NCI-H1694 (cell line): ENCODE measurements around the gene EMB.
"Not testable (repeated sequence)": the region's sequence is repeated elsewhere in the genome, so short reads cannot be mapped to it uniquely, and the experiment has no call there.

Source experiments
- DNase-seq: peaks from one replicate; lab custom pipeline; 2025; lab: John Stamatoyannopoulos, UW

EMB gene

DNA sequence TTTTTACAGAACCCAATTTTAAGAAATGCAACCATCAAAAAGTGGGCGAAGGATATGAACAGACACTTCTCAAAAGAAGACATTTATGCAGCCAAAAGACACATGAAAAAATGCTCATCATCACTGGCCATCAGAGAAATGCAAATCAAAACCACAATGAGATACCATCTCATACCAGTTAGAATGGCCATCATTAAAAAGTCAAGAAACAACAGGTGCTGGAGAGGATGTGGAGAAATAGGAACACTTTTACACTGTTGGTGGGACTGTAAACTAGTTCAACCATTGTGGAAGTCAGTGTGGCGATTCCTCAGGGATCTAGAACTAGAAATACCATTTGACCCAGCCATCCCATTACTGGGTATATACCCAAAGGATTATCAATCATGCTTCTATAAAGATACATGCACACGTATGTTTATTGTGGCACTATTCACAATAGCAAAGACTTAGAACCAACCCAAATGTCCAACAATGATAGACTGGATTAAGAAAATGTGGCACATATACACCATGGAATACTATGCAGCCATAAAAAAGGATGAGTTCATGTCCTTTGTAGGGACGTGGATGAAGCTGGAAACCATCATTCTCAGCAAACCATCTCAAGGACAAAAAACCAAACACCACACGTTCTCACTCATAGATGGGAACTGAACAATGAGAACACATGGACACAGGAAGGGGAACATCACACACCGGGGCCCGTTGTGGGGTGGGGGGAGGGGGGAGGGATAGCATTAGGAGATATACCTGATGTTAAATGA lies 19.7 kb downstream of the EMB start:
- DNase-seq = not testable (repeated sequence)

DNA sequence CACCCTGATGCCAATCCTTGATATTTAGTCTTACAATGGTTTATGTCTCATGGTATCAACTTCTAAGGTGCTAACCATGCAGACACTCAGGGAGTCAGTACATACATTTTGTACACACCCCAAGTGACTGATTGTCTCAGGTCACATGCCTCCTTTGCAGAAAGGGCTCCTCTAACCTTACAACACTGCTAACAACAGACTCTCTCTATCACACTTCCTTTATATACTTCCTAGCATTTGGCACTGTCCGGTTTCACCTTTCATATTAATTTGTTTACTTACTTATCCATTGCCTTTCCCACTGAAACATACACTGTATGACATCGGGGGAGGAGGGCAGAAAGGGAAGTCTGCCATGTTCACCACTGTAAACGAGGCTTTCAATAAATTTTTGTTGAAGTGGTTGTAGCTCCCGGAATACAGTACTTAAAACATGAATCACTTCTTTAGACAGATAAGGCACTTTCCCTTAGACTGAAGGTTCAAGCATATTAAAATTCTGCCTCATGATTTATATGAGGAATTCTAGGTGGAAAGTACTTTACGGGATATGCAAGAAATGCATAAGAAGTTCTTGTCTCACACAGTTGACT lies 20.6 kb downstream of the EMB start:
- no peak for DNase-seq

- DNase-seq = not testable (repeated sequence)
Observed at GRCh38 chr5:50419656-50420055, 21.4 kb downstream of the EMB start.

DNA sequence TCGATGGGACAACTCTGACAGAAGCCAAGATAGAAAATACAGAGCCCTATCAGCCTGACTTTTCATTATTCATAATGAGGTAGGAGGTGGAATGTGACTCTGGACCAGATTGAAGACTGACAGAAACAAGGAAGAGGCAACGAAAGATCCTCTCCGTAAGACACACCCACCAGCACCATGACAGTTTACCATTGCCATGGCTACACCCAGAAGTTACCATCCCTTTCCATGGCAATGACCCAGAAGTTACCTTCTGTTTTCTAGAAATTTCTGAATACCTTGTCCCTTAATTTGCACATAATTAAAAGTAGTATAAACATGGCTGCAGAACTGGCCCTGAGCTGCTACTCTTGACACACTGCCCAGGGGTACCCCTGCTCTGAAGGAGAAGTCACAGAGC lies 24.5 kb downstream of the EMB start:
- DNase-seq = not testable (repeated sequence)

DNA sequence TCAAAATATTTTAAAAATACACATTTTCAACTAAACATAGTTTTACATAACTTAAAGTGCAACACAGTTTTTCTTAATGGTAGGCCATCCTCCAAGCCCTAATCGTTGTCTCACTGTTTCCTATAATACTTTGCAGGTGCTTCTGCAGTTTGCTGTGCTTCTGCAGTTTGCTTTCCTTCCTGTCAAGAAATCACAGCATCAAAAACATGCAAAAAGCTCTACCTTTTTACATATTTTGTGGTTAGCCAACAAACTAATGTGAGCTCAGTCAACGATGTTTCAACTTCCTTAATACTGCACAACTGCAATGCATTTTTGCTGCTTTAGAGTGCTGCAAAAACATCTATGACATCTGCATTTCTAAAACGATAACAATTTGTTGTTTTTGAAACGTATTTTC lies 25.2 kb downstream of the EMB start:
- DNase-seq = no peak

- DNase-seq = not testable (repeated sequence)
Observed at GRCh38 chr5:50410932-50411331, 30.2 kb downstream of the EMB start.

- DNase-seq = no peak
Observed at GRCh38 chr5:50406877-50407276, 34.2 kb downstream of the EMB start.

GRCh38 chr5:50401336-50401735 lies 39.8 kb downstream of the EMB start:
- DNase-seq = no peak

- DNase-seq = not testable (repeated sequence)
Observed at GRCh38 chr5:50393925-50394609, 47.0 kb downstream of the EMB start.

DNA sequence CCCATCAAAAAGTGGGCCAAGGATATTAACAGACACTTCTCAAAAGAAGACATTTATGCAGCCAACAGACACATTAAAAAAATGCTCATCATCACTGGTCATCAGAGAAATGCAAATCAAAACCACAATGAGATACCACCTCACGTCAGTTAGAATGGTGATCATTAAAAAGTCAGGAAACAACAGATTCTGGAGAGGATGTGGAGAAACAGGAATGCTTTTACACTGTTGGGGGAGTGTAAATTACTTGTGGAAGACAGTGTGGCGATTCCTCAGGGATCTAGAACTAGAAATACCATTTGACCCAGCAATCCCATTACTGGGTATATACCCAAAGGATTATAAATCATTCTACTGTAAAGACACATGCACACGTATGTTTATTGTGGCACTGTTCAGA lies 48.8 kb downstream of the EMB start:
- not testable (repeated sequence) for DNase-seq

GRCh38 chr5:50384381-50384780 lies 56.7 kb downstream of the EMB start:
- not testable (repeated sequence) for DNase-seq

DNA sequence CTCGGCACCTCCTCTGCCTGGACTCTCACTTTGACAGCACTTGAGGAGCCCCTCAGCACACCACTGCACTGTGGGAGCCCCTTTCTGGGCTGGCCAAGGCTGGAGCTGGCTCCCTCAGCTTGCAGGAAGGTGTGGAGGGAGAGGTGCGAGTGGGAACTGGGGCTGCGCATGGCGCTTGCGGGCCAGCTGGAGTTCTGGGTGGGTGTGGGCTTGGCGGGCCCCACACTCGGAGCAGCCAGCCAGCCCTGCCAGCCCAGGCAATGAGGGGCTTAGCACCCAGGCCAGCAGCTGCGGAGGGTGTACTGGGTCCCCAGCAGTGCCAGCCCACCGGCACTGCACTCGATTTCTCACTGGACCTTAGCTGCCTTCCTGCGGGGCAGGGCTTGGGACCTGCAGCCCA lies 64.4 kb downstream of the EMB start:
- DNase-seq = not testable (repeated sequence)

DNA sequence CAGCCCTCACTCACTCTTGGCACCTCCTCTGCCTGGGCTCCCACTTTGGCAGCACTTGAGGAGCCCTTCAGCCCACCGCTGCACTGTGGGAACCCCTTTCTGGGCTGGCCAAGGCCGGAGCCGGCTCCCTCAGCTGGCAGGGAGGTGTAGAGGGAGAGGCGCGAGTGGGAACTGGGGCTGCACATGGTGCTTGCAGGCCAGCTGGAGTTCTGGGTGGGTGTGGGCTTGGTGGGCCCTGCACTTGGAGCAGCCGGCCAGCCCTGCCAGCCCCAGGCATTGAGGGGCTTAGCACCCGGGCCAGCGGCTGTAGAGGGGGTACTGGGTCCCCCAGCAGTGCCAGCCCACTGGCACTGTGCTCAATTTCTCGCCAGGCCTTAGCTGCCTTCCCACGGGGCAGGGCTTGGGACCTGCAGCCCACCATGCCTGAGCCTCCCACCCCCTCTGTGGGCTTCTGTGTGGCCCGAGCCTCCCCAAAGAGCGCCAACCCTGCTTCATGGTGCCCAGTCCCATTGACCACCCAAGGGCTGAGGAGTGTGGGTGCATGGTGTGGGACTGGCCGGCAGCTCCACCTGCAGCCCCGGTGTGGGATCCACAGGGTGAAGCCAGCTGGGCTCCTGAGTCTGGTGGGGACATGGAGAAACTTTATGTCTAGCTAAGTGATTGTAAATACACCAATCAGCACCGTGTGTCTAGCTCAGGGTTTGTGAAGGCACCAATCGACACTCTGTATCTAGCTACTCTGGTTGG lies 71.6 kb downstream of the EMB start:
- DNase-seq = not testable (repeated sequence)

GRCh38 chr5:50365426-50366251 lies 75.4 kb downstream of the EMB start:
- DNase-seq = no peak

GRCh38 chr5:50364535-50365309 lies 76.4 kb downstream of the EMB start:
- DNase-seq = not testable (repeated sequence)

DNA sequence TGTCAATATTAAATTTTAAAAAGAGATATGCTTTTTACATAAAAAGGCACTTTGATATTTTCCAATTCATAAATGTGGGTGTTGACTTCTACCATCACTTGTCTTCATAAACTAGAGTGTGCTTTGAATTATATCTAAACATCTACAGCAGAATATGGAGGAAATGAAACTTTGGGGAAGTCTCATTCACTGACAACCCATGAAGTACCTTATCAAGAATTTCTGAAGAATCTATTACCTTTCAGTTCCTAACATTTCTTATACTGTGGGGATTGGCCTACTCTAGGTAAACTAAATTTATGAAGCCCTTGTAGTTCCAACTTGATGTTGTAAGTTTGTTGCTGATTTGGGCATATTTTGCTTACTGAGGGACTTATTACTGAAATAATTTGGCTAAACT lies 81.9 kb downstream of the EMB start:
- no peak for DNase-seq

GRCh38 chr5:50352382-50352781 lies 88.7 kb downstream of the EMB start:
- no peak for DNase-seq
